NOMO-1 treated with DMSO at 0.1 percent for 48 hours (cell line): Measurements from ENCODE around the gene DMAP1.

Source experiments
- DNase-seq: peaks from one replicate; lab custom pipeline; 2025; ENCODE audit not compliant: unreplicated experiment; lab: John Stamatoyannopoulos, UW

Gene DMAP1

DNA sequence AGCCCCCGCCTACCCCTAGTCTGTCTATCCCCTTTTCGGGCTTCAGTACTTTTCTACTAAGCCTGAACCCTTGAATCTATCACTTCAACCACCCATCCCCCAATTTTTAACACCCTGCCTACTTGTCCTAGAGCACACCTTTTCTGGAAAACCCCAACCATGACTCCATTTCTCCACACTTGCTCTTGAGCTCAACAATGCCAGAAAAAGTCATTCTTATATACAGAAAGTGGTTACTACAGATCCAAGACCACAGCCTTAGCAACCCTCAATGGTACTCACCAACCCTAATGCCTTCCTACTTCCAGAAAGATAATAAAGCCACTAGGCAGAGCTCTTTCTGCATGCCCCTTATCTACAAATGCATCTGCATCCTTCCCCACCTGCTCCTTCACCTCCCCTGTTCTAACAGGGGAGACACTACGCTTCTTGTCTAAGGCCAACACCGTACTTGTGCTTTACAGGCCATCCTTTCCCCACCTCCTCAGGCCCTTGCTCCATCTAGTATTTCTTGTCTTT is 41.2 kb downstream of the DMAP1 start:
- no peak for DNase-seq

DNA sequence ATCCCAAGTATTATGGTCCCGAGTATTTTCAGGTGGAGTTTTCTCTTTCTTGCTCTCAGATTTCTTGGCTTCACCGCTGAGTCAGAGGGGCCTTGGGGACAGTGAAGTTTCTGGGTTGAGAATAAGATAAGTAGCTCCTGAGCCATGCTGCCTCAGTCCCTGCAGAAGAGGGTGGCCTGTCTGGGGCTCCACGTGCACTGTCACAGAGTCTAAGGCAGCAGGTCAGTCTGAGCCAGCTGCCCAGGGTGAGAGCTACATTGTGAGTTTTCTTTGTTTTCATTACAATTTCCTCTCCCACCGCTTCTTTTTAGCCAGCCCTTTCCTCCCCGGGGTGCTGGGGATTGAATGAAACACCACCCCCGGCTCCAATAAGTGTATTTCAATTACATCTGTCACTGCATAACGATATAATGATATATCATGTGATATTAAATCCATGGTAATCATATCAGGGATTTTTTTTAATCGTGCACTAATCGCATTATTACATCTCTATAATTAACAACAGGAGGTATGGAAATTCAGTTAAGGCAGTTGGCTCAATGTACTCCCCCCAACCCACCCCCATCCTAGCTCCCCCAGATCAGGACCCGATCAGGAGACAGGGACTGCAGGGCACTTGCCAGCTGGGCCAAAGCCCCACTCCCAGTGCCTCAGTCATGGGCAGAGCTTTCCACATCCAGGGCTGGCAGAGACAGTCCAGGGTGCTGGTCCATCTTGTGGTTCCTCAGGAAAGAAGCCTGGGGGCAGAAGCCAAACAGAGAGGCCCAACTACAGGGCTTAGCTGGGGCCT is 43.7 kb downstream of the DMAP1 start:
- no peak for DNase-seq

DNA sequence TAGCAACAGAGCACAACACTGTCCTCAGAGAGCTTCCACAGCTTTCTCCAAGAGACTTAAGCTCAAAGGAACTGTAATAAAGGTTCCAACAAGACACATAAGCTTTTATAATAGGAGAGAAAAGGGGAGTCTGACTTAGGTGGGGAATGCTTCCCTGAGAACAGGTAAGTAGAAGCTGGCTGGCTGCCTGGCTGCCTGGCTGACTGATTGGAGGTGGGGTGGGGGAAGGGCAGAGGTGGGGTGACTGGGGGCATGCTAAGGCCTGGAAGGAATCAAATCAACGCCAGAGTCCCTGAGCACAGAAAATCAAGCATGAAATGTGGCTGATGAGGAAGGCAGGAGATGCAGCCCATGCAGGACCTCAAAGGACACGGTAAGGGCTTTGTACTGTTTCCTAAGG is 45.8 kb downstream of the DMAP1 start:
- no peak for DNase-seq

GRCh38 chr1:44260792-44261170 is 47.5 kb downstream of the DMAP1 start:
- DNase-seq: no peak

DNA sequence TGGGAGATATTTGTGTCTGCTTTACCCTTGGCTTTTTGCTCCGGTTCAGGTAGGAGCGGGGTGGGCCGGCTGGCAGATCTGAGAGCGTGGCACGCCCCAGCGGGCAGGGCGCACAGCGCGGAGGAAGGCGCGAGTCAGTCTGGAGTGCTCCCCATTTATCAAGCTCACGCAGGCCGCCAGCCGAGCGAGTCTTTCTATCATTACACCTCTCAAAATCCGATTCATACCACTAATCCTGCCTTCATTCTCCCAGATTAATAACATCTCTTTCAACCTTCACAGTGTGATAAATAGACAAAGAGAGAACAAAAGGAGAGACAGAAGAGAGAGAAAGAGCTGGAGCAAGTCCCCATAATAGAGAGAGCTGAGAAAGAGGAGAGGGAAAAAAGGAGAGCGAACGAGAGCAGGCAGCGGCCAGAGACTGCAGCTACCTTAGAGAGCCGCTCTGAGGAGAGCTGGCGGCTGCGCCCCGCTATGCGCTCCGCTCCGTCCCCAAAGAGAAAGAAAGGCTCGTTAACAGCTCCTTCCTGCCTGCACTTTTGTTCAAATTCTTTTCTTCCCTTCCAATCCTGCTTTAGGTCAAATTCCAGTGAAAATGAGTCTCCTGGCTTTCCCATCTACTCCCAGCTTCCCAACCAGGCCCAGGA is 48.0 kb downstream of the DMAP1 start:
- DNase-seq: no peak

GRCh38 chr1:44261962-44262361 is 48.7 kb downstream of the DMAP1 start:
- peak; percentile 54 for DNase-seq

- DNase-seq: no peak
Measured at GRCh38 chr1:44262414-44262813, 49.1 kb downstream of the DMAP1 start.

DNA sequence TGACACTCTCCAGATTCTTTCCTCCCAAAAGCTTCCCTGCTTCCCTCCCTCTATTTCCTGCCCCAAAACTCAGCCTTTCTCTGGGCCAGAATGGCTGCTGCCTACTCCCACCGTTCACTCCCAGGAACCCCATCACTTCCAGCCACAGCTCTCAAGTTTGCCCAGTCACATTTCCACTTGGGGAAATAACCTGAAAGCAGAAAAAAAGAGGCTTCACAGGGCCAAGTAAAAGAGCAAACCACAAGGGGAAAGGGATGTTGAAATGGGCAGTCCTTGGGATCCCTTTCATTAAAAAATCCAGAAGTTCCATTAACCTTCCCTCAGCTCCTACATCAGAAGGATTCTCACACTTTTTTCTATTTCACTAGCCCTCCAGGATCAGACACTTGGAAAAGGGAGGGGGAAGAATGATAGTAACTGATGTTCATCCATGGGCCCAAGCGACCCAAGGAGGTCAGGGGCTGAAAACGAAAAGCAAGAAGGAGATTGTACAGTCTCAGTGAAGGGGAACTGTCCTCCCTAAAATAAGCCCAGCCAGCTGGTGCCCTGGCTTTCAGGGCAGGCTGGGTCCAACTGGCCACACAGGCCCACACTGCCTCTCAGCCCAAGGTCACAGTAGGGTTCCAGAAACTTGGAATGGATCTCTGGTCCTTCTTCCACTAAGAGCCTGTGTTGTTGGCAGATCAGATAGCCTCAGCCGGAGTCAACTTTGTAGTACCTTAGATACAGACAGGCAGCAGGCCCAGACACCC is 49.7 kb downstream of the DMAP1 start:
- DNase-seq: no peak

DNA sequence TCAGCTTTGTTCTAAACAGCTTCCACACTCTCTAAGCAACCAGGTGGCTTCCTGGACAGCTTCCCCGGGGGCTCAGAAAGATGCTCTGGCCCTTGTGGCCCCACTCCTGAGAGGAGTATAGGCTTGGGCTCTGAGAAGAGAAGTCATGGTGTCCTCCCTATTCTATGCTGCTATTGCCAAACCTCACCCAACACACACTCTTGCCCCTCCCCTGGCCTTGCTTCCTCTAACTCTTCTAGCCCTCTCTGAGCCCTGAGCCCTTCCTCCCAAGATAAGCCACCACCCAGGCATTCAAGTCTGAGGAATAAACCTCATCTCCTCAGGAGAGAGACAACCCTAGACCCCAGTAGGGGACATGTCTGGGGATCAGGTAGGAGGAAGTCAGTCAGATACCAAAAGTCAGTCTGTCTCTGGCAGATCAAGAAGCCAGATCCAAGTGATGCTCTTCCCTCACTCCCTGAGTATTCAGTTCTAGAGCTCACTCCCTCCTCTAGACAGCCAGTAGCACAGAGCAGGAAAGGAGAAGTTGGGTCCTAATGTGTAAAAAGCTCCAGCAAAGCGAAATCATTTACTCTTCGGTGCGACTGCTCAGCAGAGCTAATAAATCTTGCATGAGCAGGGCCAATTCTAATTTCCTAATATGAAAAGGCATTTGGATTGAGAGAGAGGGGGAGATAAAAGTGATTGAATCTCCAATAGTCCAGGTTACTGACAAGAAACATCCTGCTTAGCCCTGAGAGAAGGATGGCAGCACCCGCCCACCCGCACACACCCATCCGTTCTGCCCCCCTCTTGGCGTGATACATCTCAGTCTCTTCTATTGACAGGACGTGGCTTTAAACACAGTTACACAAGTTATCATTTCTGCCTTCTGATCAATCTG is 50.5 kb downstream of the DMAP1 start:
- peak; percentile 43 for DNase-seq

DNA sequence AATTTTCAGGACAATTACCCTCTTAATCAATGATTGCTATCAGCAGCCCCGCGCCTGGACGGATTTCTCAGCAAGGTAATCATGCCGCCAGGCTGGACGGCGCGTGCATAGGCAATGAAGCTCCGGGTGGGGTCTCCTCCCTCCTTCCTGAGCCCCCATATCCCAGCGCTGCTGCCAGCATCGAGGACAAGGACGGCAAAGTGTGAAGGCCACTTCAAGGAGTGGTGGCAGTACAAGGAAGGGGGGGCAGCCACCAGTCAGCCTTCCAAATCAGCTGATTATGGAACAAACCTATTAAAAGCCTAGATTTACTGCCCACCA is 51.1 kb downstream of the DMAP1 start:
- DNase-seq: no peak

GRCh38 chr1:44265656-44266358 is 52.5 kb downstream of the DMAP1 start:
- DNase-seq: peak; percentile 27

- no peak for DNase-seq
Measured at GRCh38 chr1:44266400-44267344, 53.4 kb downstream of the DMAP1 start.

GRCh38 chr1:44267438-44267837 is 54.2 kb downstream of the DMAP1 start:
- DNase-seq: no peak

GRCh38 chr1:44268054-44268453 is 54.8 kb downstream of the DMAP1 start:
- no peak for DNase-seq
